Measurements from ENCODE around the gene CCBE1.

Gene CCBE1

GRCh38 chr18:59419386-59419785 lies 277.8 kb downstream of the CCBE1 start:
- CTCF ChIA-PET = interaction anchor here (3.5 kb wide), 1 partner anchor 17 kb away, joined by 12 read pairs; no protein-coding TSS in a partner anchor

GRCh38 chr18:59416818-59417217 lies 280.4 kb downstream of the CCBE1 start:
- POLR2A ChIA-PET = no interaction called here
- CTCF ChIA-PET = interaction anchor here (3.5 kb wide), 1 partner anchor 14 kb away, joined by 12 read pairs; no protein-coding TSS in a partner anchor
- DNase-seq (ENCODE audit: extremely low spot score) = no peak
- no peak for TF ChIP-seq CTCF (IDR thresholded peaks at IDR 0.05; ENCODE audit: control extremely low read depth, extremely low read depth, low read depth, missing control alignments)

More at GRCh38 chr18:59419386-59419785, 277.8 kb downstream of the CCBE1 start:
- TF ChIP-seq CTCF (IDR thresholded peaks at IDR 0.05; ENCODE audit: control extremely low read depth, extremely low read depth, low read depth, missing control alignments) = no peak
- POLR2A ChIA-PET = no interaction called here
- DNase-seq (ENCODE audit: extremely low spot score) = no peak

GRCh38 chr18:59414111-59414653 lies 283.0 kb downstream of the CCBE1 start:
- no peak for TF ChIP-seq CTCF (IDR thresholded peaks at IDR 0.05; ENCODE audit: control extremely low read depth, extremely low read depth, low read depth, missing control alignments)
- ChIA-PET POLR2A (no interaction called here), CTCF (interaction anchor here (1.2 to 1.4 kb wide), 3 partner anchors 11 to 105 kb away, joined by 3 read pairs; no protein-coding TSS in a partner anchor)
- no peak for DNase-seq (ENCODE audit: extremely low spot score)

- CTCF ChIA-PET = interaction anchor here (0.6 to 7.4 kb wide), 59 partner anchors 9 to 1520 kb away, joined by 3 to 239 read pairs (median 5); partner anchors contain the start of genes CPLX4, LMAN1 and RAX
- POLR2A ChIA-PET = interaction anchor here (0.6 kb wide), 1 partner anchor 259 kb away, joined by 3 read pairs; no protein-coding TSS in a partner anchor
- peak; percentile 80 for DNase-seq (ENCODE audit: extremely low spot score)
- peak; percentile 85 for TF ChIP-seq CTCF (IDR thresholded peaks at IDR 0.05; ENCODE audit: control extremely low read depth, extremely low read depth, low read depth, missing control alignments)
Observed at GRCh38 chr18:59402432-59403090, 294.7 kb downstream of the CCBE1 start.

GRCh38 chr18:59400407-59400806 lies 296.8 kb downstream of the CCBE1 start:
- POLR2A ChIA-PET = no interaction called here
- no peak for DNase-seq (ENCODE audit: extremely low spot score)
- CTCF ChIA-PET = interaction anchor here (1.0 to 7.4 kb wide), 7 partner anchors 11 to 315 kb away, joined by 3 to 239 read pairs (median 5); no protein-coding TSS in a partner anchor
- no peak for TF ChIP-seq CTCF (IDR thresholded peaks at IDR 0.05; ENCODE audit: control extremely low read depth, extremely low read depth, low read depth, missing control alignments)

- POLR2A ChIA-PET = no interaction called here
- no peak for TF ChIP-seq CTCF (IDR thresholded peaks at IDR 0.05; ENCODE audit: control extremely low read depth, extremely low read depth, low read depth, missing control alignments)
- no peak for DNase-seq (ENCODE audit: extremely low spot score)
- CTCF ChIA-PET = interaction anchor here (1.1 kb wide), 1 partner anchor 87 kb away, joined by 3 read pairs; no protein-coding TSS in a partner anchor
Observed at GRCh38 chr18:59395226-59396175, 301.7 kb downstream of the CCBE1 start.

Measured in GM10248 (cell line).